GM19397 (cell line): ENCODE measurements around the gene MX2.
A peak's percentile ranks its signal among the peaks of the same experiment; 100 is the strongest.
"Not testable (repeated sequence)": the region's sequence is repeated elsewhere in the genome, so short reads cannot be mapped to it uniquely, and the experiment has no call there.

Experiments
- ATAC-seq: cut with Tn5 transposase; IDR thresholded peaks from one replicate; pipeline ENCODE4 v1.9.1; 2021; ENCODE audit warnings: mild to moderate bottlenecking, moderate library complexity; ENCODE audit not compliant: unreplicated experiment

MX2 gene

GRCh38 chr21:41361786-41362604 is at the start of gene MX2:
TSS of gene MX2 (plus strand) at chr21:41362027. CDS start at chr21:41376907, 14,880 bp downstream.
- peak; percentile 43 for ATAC-seq

GRCh38 chr21:41313285-41314164 is 48.3 kb upstream of the MX2 start:
- ATAC-seq = not testable (repeated sequence)

GRCh38 chr21:41315726-41316125 is 46.1 kb upstream of the MX2 start:
- ATAC-seq = no peak

GRCh38 chr21:41316200-41317062 is 45.4 kb upstream of the MX2 start, which contains the start of gene FAM3B:
TSS of gene FAM3B (plus strand) at chr21:41316801. CDS start at chr21:41316880, 79 bp downstream.
- no peak for ATAC-seq

GRCh38 chr21:41317063-41317392 is 44.8 kb upstream of the MX2 start:
- ATAC-seq = no peak

GRCh38 chr21:41317458-41317857 is 44.4 kb upstream of the MX2 start:
- ATAC-seq = no peak

- ATAC-seq = no peak
These were observed 43.6 kb upstream of the MX2 start for GRCh38 chr21:41318218-41318617.

GRCh38 chr21:41319273-41319672 is 42.6 kb upstream of the MX2 start:
- ATAC-seq = no peak

- no peak for ATAC-seq
These were observed 40.5 kb upstream of the MX2 start for GRCh38 chr21:41321211-41321907.

GRCh38 chr21:41321908-41322495 is 39.8 kb upstream of the MX2 start:
- ATAC-seq = no peak

- ATAC-seq = no peak
These were observed 39.1 kb upstream of the MX2 start for GRCh38 chr21:41322496-41323382.

- no peak for ATAC-seq
These were observed 36.5 kb upstream of the MX2 start for GRCh38 chr21:41325138-41325912.

GRCh38 chr21:41326414-41327080 is 35.3 kb upstream of the MX2 start:
- no peak for ATAC-seq

GRCh38 chr21:41327753-41328152 is 34.1 kb upstream of the MX2 start:
- ATAC-seq = no peak

GRCh38 chr21:41328660-41329607 is 32.9 kb upstream of the MX2 start:
- ATAC-seq = no peak

- no peak for ATAC-seq
These were observed 28.1 kb upstream of the MX2 start for GRCh38 chr21:41333752-41334151.

GRCh38 chr21:41337515-41337914 is 24.3 kb upstream of the MX2 start:
- ATAC-seq = no peak
